Heart left ventricle (tissue), 16 donors: Measurements from ENCODE around the gene UBE2I. TPM values are rescaled to one million over a fixed set of nuclear protein-coding genes. Genes with fewer than 3 reads are reported as not detected.

ENCODE experiments used
- ATAC-seq, 4 donors: fragments of 200-7000 bp; cut with Tn5 transposase; one replicate each; pipeline ENCODE4 v1.9.1; 2020 to 2022; ENCODE audit warnings: moderate library complexity in 4 of 4, mild to moderate bottlenecking in 3 of 4, moderate number of reproducible peaks in 1 of 4
- DNase-seq, 5 donors: peaks; one replicate each; pipeline ENCODE4 v3.0.0-alpha.2; 2020
- H3K27ac ChIP-seq, 12 donors: fragments of 200-600 bp; sonication (generic) in 4 of 12; one replicate each; pipeline versions ENCODE4 v1.5.0 to v1.8.0; 2016 to 2022; ENCODE audit warnings: mild to moderate bottlenecking in 2 of 12
- H3K27me3 ChIP-seq, 9 donors: fragments of 200-600 bp; sonication (generic) in 2 of 9; one replicate each; pipeline versions ENCODE4 v1.5.1 to v1.8.0; 2016 to 2022; ENCODE audit warnings: mild to moderate bottlenecking in 3 of 9
- H3K36me3 ChIP-seq, 9 donors: fragments of 200-600 bp; sonication (generic) in 2 of 9; one replicate each; pipeline versions ENCODE4 v1.5.0 to v1.8.0; 2018 to 2022; ENCODE audit warnings: mild to moderate bottlenecking in 2 of 9
- H3K4me1 ChIP-seq, 12 donors: fragments of 200-600 bp; sonication (generic) in 4 of 12; one replicate each; pipeline versions ENCODE4 v1.5.0 to v1.8.0; 2016 to 2022; ENCODE audit warnings: mild to moderate bottlenecking in 3 of 12
- H3K4me3 ChIP-seq, 12 donors: fragments of 200-600 bp; sonication (generic) in 4 of 12; one replicate each; pipeline versions ENCODE4 v1.5.0 to v1.8.0; 2017 to 2022; ENCODE audit warnings: mild to moderate bottlenecking in 9 of 12, moderate library complexity in 4 of 12
- H3K9me3 ChIP-seq, 12 donors: fragments of 200-600 bp; sonication (generic) in 4 of 12; one replicate each; pipeline versions ENCODE4 v1.5.0 to v1.8.0; 2016 to 2022; ENCODE audit warnings: mild to moderate bottlenecking in 1 of 12
- POLR2A ChIP-seq, 2 donors: fragments of 450-650 bp; IDR thresholded peaks; one replicate each; pipeline ENCODE4 v1.6.1; 2017; ENCODE audit warnings: antibody characterized with exemption in 2 of 2, mild to moderate bottlenecking in 2 of 2, moderate library complexity in 2 of 2
- WGBS, 4 donors: extraction: QIAGEN DNeasy Blood & Tissue Kit in 2 of 4; methylation state at CpG; one replicate each; pipeline versions ENCODE4 v1.1.5 to v1.1.7; 2013 to 2018; 5-methylcytosine and 5-hydroxymethylcytosine counted together
- intact Hi-C, 10 donors: fragments of 100-400 bp; cut with DNase I; formaldehyde crosslinking; loops; one replicate each; pipeline versions ENCODE4 v1.11.1 to v1.14.2; 2022
- polyA plus RNA-seq, 2 donors: library from polyadenylated mRNA; stranded (reverse); fragments of 200-250 nt; gene quantifications; one replicate each; pipeline ENCODE4 v1.2.3, GENCODE V29; 2013
- total RNA-seq, 9 donors: library from RNA; depleted of rRNA in 2 of 9; stranded (reverse); fragments of >200 nt in 2 of 9; fragmentation: NEBNext Ultra II Directional in 3 of 9; extraction: Animal tissue kit (Norgen Biotek cat#: 25700) in 3 of 9; gene quantifications; one replicate each; pipeline versions ENCODE4 v1.1.0 to v1.2.4, GENCODE V29; 2016 to 2023
- TF ChIP-seq, protein P1 (sequence below), 12 donors: fragments of 200-600 bp; sonication (generic) in 4 of 12; IDR thresholded peaks; one replicate each; pipeline versions ENCODE4 v1.5.0 to v1.8.0; 2018 to 2022; ENCODE audit warnings: antibody characterized with exemption in 12 of 12, mild to moderate bottlenecking in 5 of 12
- donor health status: ischemic (EF 13 %, LVEDD 7.1; RV severe dilation, severe dysfunction).
- donor health status: healthy with polysubstance abuse.
- donor health status: DM: no; HTN: yes; CAD: no.
- donor health status: DM: no; HTN: no; CAD: no.
- donor health status: ischemic (EF 25% LVEDD 6.9; RV normal size, moderate dysfunction).
- donor health status: ischemic (EF 25% LVEDD 5.7; RV mildly dilated, moderate dysfunction).
- donor health status: healthy.
- donor health status: DM: yes; HTN: yes; CAD: no.
- donor health status: ischemic (EF 35%, LVEDD 5.7; RV mildly dilated, moderate dysfunction).
- donor health status: nonischemic (EF 11% LVEDD 7.7; RV severe dilation, severe dysfunction).
- donor health status: DM: yes; HTN: yes; CAD: no.
- donor health status: PGD.
- donor health status: ischemic (EF 29% LVEDD 5.4; RV normal size, mild dysfunction).
- donor health status: nonischemic (EF 23%, LVEDD 6.1; RV moderate dilation, normal function).

The UBE2I gene
- total and polyA plus RNA-seq, 11 donors: 59.3 to 105 (median 82.5) TPM

DNA sequence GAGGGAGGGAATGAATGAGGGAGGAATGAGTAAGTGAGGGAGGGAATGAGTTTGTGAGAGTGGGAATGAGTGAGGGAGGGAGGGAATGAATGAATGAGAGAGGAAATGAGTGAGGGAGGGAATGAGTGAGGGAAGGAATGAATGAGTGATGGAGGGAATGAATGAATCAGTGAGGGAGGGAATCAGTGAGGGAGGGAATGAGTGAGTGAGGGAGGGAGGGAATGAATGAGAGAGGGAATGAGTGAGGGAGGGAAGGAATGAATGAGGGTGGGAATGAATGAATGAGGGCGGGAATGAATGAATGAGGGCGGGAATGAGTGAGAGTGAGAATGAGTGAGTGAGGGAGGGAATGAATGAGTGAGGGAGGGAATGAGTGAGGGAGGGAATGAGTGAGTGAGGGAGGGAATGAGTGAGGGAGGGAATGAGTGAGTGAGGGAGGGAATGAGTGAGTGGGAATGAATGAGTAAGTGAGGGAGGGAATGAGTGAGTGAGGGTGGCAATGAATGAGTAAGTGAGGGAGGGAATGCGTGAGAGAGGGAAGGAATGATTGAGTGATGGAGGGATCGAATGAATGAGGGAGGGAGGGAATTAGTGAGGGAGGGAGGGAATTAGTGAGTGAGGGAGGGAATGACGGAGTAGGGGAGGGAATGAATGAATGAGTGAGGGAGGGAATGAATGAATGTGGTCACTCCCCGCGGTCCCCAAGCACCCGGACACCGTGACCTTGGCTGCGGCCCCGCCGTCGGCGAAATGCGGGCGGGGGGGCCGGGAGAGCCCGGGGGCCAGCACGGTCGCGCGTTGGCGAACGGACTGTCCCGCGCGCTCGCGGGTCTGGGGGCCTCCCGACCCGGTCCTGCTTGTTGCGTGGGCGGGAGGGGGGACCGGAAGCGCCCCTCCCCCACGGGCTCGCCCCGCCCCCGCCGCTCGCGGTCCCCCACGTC is 1.1 kb upstream of the UBE2I start:
- intact Hi-C loops: loop anchor here in 5 of 10 donors (2.0 to 10.0 kb wide), 6 partner anchors 39 to 398 kb away; partner anchors contain the start of genes UNKL (in 3 of the 5), GNPTG (in 1 of the 5), MAPK8IP3 (in 1 of the 5) and TSR3 (in 1 of the 5)
- ATAC-seq: no peak

DNA sequence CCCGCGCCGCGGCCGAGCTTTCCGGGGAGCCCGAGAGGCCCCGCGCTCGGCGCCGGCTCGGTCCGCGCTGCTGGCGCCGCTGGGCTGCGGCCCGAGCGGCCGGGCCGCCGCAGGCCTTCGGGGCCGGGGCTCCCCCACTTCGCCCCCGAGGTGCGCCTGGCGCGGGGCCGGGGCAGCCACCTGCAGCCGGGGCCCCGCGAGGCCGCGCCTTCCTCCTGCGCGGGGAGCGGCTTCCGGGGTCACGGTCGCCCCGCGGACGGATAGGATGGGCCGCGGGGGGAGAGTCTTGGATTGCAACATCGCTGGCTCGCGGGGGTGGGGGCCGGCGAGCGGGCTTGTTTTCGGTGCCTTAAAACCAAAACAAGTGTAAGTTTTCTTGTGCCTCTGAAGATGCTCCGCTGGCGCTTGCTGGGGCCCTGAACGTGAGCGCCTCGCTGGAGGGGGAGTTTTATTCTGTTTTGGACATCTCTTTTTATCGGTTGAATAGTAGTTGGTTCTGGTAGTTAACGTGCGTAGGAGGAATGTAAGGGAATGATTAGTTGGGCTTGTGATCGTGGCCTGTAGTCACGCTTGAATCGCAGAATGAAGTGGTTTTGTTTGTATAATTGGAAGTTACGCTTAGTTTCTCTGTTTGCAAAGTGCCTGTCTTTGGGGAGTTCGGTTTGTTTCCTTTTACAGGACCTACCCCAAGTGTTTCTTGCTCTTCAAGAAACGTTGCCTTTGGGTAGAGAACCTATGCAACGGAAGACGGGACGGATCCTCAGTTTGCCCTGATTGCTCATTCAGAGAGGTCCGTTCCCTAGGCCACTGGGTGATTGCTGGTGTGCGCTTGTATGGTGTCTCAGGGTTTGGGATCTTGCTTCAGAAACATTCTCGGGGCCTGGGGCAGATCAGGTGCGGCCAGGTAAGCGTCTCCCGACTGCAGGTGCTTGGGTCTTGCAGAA is 724 bp downstream of the UBE2I start:
- H3K9me3 ChIP-seq: no peaks in the 10 kb centered on the region
- intact Hi-C loops: loop anchor here in 6 of 10 donors (2.0 to 10.0 kb wide), 8 partner anchors 37 to 472 kb away; partner anchors contain the start of genes GNPTG (in 3 of the 6), TSR3 (in 3 of the 6), UNKL (in 3 of the 6) and MAPK8IP3 (in 1 of the 6)
- peaks cover 0 to 30% (median 15%) of the 10 kb centered on the region in 9 donors for H3K36me3 ChIP-seq
- peak overlapping the region; percentile 79 to 98 (median 84) for H3K4me3 ChIP-seq
- peak; percentile 49 to 76 (median 62) for DNase-seq
- TF ChIP-seq, protein P1, sequence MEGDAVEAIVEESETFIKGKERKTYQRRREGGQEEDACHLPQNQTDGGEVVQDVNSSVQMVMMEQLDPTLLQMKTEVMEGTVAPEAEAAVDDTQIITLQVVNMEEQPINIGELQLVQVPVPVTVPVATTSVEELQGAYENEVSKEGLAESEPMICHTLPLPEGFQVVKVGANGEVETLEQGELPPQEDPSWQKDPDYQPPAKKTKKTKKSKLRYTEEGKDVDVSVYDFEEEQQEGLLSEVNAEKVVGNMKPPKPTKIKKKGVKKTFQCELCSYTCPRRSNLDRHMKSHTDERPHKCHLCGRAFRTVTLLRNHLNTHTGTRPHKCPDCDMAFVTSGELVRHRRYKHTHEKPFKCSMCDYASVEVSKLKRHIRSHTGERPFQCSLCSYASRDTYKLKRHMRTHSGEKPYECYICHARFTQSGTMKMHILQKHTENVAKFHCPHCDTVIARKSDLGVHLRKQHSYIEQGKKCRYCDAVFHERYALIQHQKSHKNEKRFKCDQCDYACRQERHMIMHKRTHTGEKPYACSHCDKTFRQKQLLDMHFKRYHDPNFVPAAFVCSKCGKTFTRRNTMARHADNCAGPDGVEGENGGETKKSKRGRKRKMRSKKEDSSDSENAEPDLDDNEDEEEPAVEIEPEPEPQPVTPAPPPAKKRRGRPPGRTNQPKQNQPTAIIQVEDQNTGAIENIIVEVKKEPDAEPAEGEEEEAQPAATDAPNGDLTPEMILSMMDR (IDR thresholded peaks at IDR 0.05): no peak
- no peak for TF ChIP-seq POLR2A (IDR thresholded peaks at IDR 0.05)
- no peaks in the 10 kb centered on the region for H3K27me3 ChIP-seq
- H3K4me1 ChIP-seq: peaks cover 8 to 45% (median 35%) of the 10 kb centered on the region in 12 donors
- peak overlapping the region in 11 of 12 donors; percentile 75 to 100 (median 86) for H3K27ac ChIP-seq
- 1 to 3% (median 1%) methylated on average over 21 to 77 of the region's 77 CpGs for WGBS, 4 donors
- no peak for ATAC-seq

More for the DNA sequence above, 1.1 kb upstream of the UBE2I start:
- H3K4me1 ChIP-seq: peaks cover 8 to 42% (median 29%) of the 10 kb centered on the region in 12 donors
- peak in 2 of 5 donors; percentile 49 to 73 for DNase-seq
- peak overlapping the region; percentile 95 to 100 (median 99) for H3K27ac ChIP-seq
- WGBS, 4 donors: 4 to 8% (median 5%) methylated on average over 26 to 42 of the region's 43 CpGs
- peak overlapping the region; percentile 57 to 98 (median 82) for H3K4me3 ChIP-seq
- H3K36me3 ChIP-seq: peaks cover 0 to 12% (median 0%) of the 10 kb centered on the region in 9 donors
- TF ChIP-seq, protein P1 (IDR thresholded peaks at IDR 0.05): no peak
- TF ChIP-seq POLR2A (IDR thresholded peaks at IDR 0.05): no peak
- no peaks in the 10 kb centered on the region for H3K9me3 ChIP-seq
- H3K27me3 ChIP-seq: peaks cover 0 to 2% (median 0%) of the 10 kb centered on the region in 9 donors

DNA sequence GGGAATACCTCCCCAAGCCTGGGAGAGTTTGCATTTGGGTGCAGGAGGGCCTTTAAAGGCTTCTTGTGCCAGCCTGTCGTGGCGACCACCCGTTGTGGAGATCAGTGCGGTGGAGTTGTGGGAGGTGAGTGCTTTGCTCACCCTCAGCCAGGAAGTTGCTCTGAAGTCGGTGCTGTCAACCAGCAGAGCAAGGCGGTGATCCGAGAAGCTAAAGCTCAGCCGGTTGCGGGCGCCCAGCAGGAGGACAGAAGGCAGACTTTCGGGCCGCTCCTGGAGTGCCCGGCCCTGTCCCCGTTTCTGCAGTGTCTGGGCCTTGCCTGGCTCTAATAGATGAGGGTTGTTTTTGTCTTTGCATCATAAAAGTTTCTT is 1.4 kb downstream of the UBE2I start:
- peaks cover 8 to 45% (median 35%) of the 10 kb centered on the region in 12 donors for H3K4me1 ChIP-seq
- peak overlapping the region in 11 of 12 donors; percentile 66 to 97 (median 83) for H3K27ac ChIP-seq
- H3K36me3 ChIP-seq: peaks cover 0 to 36% (median 21%) of the 10 kb centered on the region in 9 donors
- DNase-seq (no peak), ATAC-seq (no peak)
- H3K4me3 ChIP-seq: peak overlapping the region; percentile 79 to 98 (median 84)
- intact Hi-C loops: loop anchor here in 2 of 10 donors (2.0 to 5.0 kb wide), 2 partner anchors 40 to 471 kb away; partner anchors contain the start of genes GNPTG (in 2 of the 2), TSR3 (in 2 of the 2), NUBP2 (in 1 of the 2) and SPSB3 (in 1 of the 2)
- no peaks in the 10 kb centered on the region for H3K9me3 ChIP-seq
- WGBS, 4 donors: 0 to 4% (median 2%) methylated on average over 4 to 14 of the region's 14 CpGs
- TF ChIP-seq, protein P1 (IDR thresholded peaks at IDR 0.05): no peak
- no peak for TF ChIP-seq POLR2A (IDR thresholded peaks at IDR 0.05)
- H3K27me3 ChIP-seq: no peaks in the 10 kb centered on the region
